Fibroblast of pulmonary artery (primary cell): ENCODE measurements around the gene SMAD4.

Source experiments
- DNase-seq: peaks from one replicate; pipeline ENCODE4 v3.0.0-alpha.2; 2010; ENCODE audit warnings: low read depth
- H3K4me3 ChIP-seq: replicated peaks from 2 replicates; pipeline ENCODE4 v1.5.1; 2011; ENCODE audit warnings: low read depth, mild to moderate bottlenecking, control low read depth, low read length, moderate library complexity
- CTCF ChIP-seq: IDR thresholded peaks from 2 replicates; pipeline ENCODE4 v1.5.1; 2011; ENCODE audit warnings: mild to moderate bottlenecking, control low read depth, low read length, inconsistent platforms; ENCODE audit errors: missing control alignments

Gene SMAD4

GRCh38 chr18:51009072-51009471 lies 20.9 kb upstream of the SMAD4 start:
- peak; percentile 7 for DNase-seq
- no peak for TF ChIP-seq CTCF
- no peak overlapping the region for H3K4me3 ChIP-seq

GRCh38 chr18:51010218-51010617 lies 19.8 kb upstream of the SMAD4 start:
- TF ChIP-seq CTCF, result no peak
- no peak overlapping the region for H3K4me3 ChIP-seq
- DNase-seq, result peak; percentile 7

GRCh38 chr18:51011709-51012108 lies 18.3 kb upstream of the SMAD4 start:
- peak; percentile 6 for DNase-seq
- TF ChIP-seq CTCF, result no peak
- no peak overlapping the region for H3K4me3 ChIP-seq

DNA sequence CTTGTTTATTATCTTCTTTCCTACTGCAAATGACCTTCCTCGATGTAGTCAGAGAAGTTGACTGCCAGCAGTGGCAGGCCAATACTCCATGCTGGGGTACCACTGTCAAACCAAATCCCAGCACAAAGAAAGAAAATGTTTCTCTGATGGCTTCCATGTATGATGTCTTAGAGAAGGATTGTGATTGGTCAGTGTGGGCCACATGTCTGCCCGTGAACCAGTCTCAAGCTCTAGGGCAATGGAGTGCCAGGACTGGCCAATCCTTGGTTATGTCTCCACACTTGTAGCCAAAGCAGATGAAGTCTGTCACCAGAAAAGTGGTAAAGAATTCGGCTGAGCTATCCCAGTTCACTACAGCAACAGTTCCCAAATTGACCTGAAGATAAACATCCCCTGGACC lies 17.6 kb upstream of the SMAD4 start:
- H3K4me3 ChIP-seq, result no peak overlapping the region
- TF ChIP-seq CTCF, result no peak
- DNase-seq, result no peak

GRCh38 chr18:51013259-51013658 lies 16.8 kb upstream of the SMAD4 start:
- TF ChIP-seq CTCF, result no peak
- H3K4me3 ChIP-seq, result no peak overlapping the region
- DNase-seq, result no peak

DNA sequence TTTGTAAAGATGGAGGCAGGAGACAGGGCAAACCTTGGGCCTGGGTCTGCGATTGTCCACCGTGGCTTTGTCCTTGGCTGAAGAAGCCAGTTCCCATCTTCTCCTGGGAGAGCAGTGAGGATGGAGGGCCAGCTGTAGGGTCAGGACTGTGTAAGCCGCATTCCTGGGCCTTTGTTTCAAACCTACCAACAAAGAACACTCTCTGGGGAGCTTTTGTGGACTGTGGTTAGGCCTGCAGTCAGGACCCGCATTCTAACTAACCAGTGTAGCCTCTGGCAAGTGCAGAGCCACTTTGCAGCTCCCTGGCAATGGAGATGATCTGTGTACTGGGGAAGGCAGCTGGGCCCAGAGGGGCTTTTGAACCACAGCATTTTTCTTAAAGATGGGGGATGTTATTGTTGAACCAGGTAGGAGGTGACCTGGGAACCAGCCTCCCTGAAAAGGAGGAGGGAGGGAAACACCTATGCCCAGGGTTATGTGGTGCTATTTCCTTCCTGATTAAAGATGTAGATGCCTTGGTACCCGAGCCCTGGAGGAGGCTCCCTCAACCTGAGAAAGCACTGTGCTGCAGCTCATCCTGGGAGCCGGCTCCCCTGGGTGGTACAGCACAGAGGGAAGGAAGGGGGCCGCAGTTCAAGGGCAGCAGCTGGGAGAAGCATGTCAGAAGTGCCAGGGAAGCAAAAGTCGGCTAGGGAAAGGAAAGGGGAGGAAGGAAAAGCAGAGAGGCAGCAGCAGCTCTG lies 12.7 kb upstream of the SMAD4 start:
- DNase-seq, result no peak
- TF ChIP-seq CTCF, result no peak
- no peak overlapping the region for H3K4me3 ChIP-seq

GRCh38 chr18:51020536-51020935 lies 9.5 kb upstream of the SMAD4 start:
- DNase-seq, result no peak
- no peak overlapping the region for H3K4me3 ChIP-seq
- no peak for TF ChIP-seq CTCF
